Measurements from ENCODE around the gene PVR.
"Not testable (repeated sequence)": the region's sequence is repeated elsewhere in the genome, so short reads cannot be mapped to it uniquely, and the experiment has no call there.

Gene PVR

GRCh38 chr19:44645407-44646048, 1.8 kb downstream of the PVR start:
- DNase-seq (ENCODE audit: low read depth in 3 of 3): no peak

GRCh38 chr19:44646049-44646416, 2.3 kb downstream of the PVR start:
- no peak for DNase-seq (ENCODE audit: low read depth in 3 of 3)

- DNase-seq (ENCODE audit: low read depth in 3 of 3): no peak
Observed at GRCh38 chr19:44647144-44647543, 3.4 kb downstream of the PVR start.

GRCh38 chr19:44648631-44649251, 5.0 kb downstream of the PVR start:
- no peak for DNase-seq (ENCODE audit: low read depth in 3 of 3)

GRCh38 chr19:44649578-44650145, 6.0 kb downstream of the PVR start:
- DNase-seq (ENCODE audit: low read depth in 3 of 3): no peak

- DNase-seq (ENCODE audit: low read depth in 3 of 3): no peak
Observed at GRCh38 chr19:44653343-44653742, 9.6 kb downstream of the PVR start.

GRCh38 chr19:44653977-44654774, 10.5 kb downstream of the PVR start:
- peak; percentile 17 to 53 (median 46) for DNase-seq (ENCODE audit: low read depth in 3 of 3)

GRCh38 chr19:44657211-44657921, 13.7 kb downstream of the PVR start:
- peak; percentile 38 to 51 (median 44) for DNase-seq (ENCODE audit: low read depth in 3 of 3)

- no peak for DNase-seq (ENCODE audit: low read depth in 3 of 3)
Observed at GRCh38 chr19:44658069-44658733, 14.5 kb downstream of the PVR start.

- no peak for DNase-seq (ENCODE audit: low read depth in 3 of 3)
Observed at GRCh38 chr19:44660081-44660480, 16.4 kb downstream of the PVR start.

GRCh38 chr19:44661205-44661604, 17.5 kb downstream of the PVR start:
- DNase-seq (ENCODE audit: low read depth in 3 of 3): no peak

GRCh38 chr19:44661904-44662303, 18.2 kb downstream of the PVR start:
- no peak for DNase-seq (ENCODE audit: low read depth in 3 of 3)

- DNase-seq (ENCODE audit: low read depth in 3 of 3): no peak
Observed at GRCh38 chr19:44662691-44663385, 19.1 kb downstream of the PVR start.

- DNase-seq (ENCODE audit: low read depth in 3 of 3): no peak
Observed at GRCh38 chr19:44663996-44664395, 20.3 kb downstream of the PVR start.

- no peak for DNase-seq (ENCODE audit: low read depth in 3 of 3)
Observed at GRCh38 chr19:44664976-44665375, 21.3 kb downstream of the PVR start.

GRCh38 chr19:44666852-44667556, 23.3 kb downstream of the PVR start:
- DNase-seq (ENCODE audit: low read depth in 3 of 3): no peak

- DNase-seq (ENCODE audit: low read depth in 3 of 3): no peak
Observed at GRCh38 chr19:44668985-44669764, 25.5 kb downstream of the PVR start.

- DNase-seq (ENCODE audit: low read depth in 3 of 3): not testable (repeated sequence)
Observed at GRCh38 chr19:44670027-44670426, 26.3 kb downstream of the PVR start.

- DNase-seq (ENCODE audit: low read depth in 3 of 3): no peak
Observed at GRCh38 chr19:44671400-44671799, 27.7 kb downstream of the PVR start, which contains the start of gene CEACAM19. Gene CEACAM19, plus strand, starts transcription at chr19:44671482. Its CDS starts 450 bp downstream, at chr19:44671932.
